ENCODE measurements around the gene SUB1.
"Not testable (repeated sequence)": the region's sequence is repeated elsewhere in the genome, so short reads cannot be mapped to it uniquely, and the experiment has no call there.

The SUB1 gene

DNA sequence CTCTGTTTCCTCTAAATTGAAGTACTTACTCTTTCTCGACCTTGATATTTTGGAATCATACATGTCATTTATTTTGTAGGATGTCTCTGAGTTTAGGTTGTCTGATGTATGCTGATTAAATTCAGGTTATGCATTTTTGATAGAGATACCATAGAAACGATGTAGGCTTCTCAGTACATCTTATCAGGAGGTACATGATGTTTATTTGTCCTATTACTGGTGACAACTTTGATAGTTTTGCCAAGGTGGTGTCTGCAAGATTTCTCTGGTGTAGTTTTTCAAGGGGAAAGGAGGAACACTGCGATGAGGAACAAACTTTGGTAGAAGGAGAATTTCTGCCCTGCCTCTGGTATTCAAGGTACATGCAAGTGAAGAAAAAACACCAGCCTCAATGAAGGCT lies 29.9 kb downstream of the SUB1 start:
- DNase-seq (ENCODE audit: low read depth, low spot score): no peak
- no peak for TF ChIP-seq POLR2AphosphoS5 (IDR thresholded peaks at IDR 0.05; ENCODE audit: borderline replicate concordance, low read depth, low read length)
- TF ChIP-seq EZH2 (IDR thresholded peaks at IDR 0.05): no peak
- TF ChIP-seq FOXP2 (optimal IDR thresholded peaks at IDR 0.05; ENCODE audit: control extremely low read depth, extremely low read length, insufficient read depth): no peak

DNA sequence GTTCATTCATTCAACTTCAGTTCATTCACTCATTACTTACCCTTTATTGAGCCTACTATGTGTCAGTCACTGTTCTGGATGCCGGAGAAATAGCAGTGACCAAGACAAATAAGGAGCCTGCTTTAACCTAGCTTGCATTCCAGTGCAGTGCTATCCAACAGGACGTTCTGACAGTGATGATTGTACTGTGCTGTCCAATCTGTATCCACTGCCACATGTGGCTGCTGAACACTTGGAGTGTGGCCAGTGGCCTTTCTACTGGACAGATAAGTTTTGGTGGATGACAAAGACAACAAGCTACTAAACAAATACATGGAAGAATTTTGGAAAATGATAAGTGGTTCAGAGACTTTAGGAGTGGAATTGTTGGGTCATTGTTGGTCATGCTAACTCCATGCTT lies 33.6 kb downstream of the SUB1 start:
- no peak for DNase-seq (ENCODE audit: low read depth, low spot score)
- H3K27ac ChIP-seq: no peak overlapping the region
- H3K36me3 ChIP-seq (ENCODE audit: insufficient read depth, low read length): no peaks in the 10 kb centered on the region
- no peaks in the 10 kb centered on the region for H3K9me3 ChIP-seq (ENCODE audit: low read depth, low read length)
- no peak overlapping the region for H3K4me3 ChIP-seq
- TF ChIP-seq EZH2 (IDR thresholded peaks at IDR 0.05) (no peak), FOXP2 (optimal IDR thresholded peaks at IDR 0.05; ENCODE audit: control extremely low read depth, extremely low read length, insufficient read depth) (no peak), POLR2AphosphoS5 (IDR thresholded peaks at IDR 0.05; ENCODE audit: borderline replicate concordance, low read depth, low read length) (no peak)
- H3K9ac ChIP-seq (ENCODE audit: insufficient read length): no peak overlapping the region

More for the DNA sequence above, 29.9 kb downstream of the SUB1 start:
- Histone ChIP-seq H3K36me3 (ENCODE audit: insufficient read depth, low read length) (no peaks in the 10 kb centered on the region), H3K4me3 (no peak overlapping the region), H3K9me3 (ENCODE audit: low read depth, low read length) (no peaks in the 10 kb centered on the region), H3K9ac (ENCODE audit: insufficient read length) (no peak overlapping the region), H3K27ac (no peak overlapping the region)

DNA sequence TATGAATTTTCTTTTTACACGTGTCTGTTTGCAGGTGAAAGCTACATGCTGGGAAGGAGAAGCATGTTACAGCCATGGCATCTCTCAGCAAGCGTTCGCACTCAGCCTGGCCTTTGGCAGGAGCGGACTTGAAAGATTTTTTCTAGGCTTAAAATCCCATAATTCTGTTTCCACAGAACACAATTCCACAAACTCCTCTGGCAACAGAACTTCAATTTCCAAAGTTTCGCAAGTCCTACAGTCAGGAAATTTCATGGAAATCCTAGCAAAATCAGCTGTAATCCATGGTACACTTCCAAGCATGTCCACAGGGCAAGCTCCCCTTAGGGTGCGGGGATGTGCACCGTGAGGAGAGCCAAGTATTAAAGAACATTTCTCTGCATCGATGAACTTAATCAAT lies 35.9 kb downstream of the SUB1 start:
- no peak overlapping the region for H3K4me3 ChIP-seq
- TF ChIP-seq FOXP2 (optimal IDR thresholded peaks at IDR 0.05; ENCODE audit: control extremely low read depth, extremely low read length, insufficient read depth): no peak
- TF ChIP-seq EZH2 (IDR thresholded peaks at IDR 0.05): no peak
- TF ChIP-seq POLR2AphosphoS5 (IDR thresholded peaks at IDR 0.05; ENCODE audit: borderline replicate concordance, low read depth, low read length): no peak
- no peak for DNase-seq (ENCODE audit: low read depth, low spot score)
- no peaks in the 10 kb centered on the region for H3K9me3 ChIP-seq (ENCODE audit: low read depth, low read length)
- no peak overlapping the region for H3K27ac ChIP-seq
- H3K36me3 ChIP-seq (ENCODE audit: insufficient read depth, low read length): no peaks in the 10 kb centered on the region
- no peak overlapping the region for H3K9ac ChIP-seq (ENCODE audit: insufficient read length)

DNA sequence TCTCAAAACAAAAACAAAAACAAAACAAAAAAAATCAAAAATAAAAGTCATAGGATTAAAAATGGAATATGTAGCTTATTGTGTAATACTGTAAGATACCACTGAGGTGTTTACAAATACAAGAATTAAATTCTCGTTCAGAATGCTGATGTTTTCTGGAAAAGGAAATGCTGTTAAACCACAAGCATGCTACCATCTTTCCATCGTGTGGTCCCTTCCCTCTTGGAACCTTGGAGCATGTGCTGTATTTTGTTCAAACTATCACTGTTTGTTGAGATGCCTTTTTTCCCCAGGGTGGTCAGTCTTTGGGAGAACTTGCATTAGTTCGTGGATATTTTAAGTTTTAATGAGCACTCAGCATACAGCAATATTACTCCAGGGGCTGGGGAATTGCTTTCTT lies 39.7 kb downstream of the SUB1 start:
- H3K36me3 ChIP-seq (ENCODE audit: insufficient read depth, low read length): no peaks in the 10 kb centered on the region
- H3K4me3 ChIP-seq: no peak overlapping the region
- no peaks in the 10 kb centered on the region for H3K9me3 ChIP-seq (ENCODE audit: low read depth, low read length)
- no peak overlapping the region for H3K9ac ChIP-seq (ENCODE audit: insufficient read length)
- no peak overlapping the region for H3K27ac ChIP-seq
- DNase-seq (ENCODE audit: low read depth, low spot score): no peak
- TF ChIP-seq EZH2 (IDR thresholded peaks at IDR 0.05): no peak
- TF ChIP-seq FOXP2 (optimal IDR thresholded peaks at IDR 0.05; ENCODE audit: control extremely low read depth, extremely low read length, insufficient read depth): no peak
- TF ChIP-seq POLR2AphosphoS5 (IDR thresholded peaks at IDR 0.05; ENCODE audit: borderline replicate concordance, low read depth, low read length): no peak

DNA sequence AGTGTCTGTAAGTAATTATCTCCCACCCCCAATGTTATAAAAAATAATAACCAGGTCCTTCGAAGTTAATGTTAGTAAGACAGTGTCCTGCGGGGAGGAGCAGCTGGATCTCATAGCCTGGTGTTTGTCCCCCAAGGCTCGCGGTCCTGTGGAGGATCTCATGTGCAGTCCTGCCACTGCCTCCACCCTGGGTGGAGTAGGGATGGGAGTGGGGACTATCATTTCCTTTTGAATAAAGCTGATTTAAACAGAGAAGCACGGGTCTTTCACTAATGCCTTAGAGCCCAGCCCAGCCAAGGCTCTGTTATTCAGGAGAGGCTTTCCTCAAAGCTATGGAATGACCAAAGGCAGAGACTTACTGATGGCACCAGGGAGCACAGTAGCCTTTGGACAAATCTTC lies 40.2 kb downstream of the SUB1 start:
- no peak overlapping the region for H3K27ac ChIP-seq
- no peak for DNase-seq (ENCODE audit: low read depth, low spot score)

DNA sequence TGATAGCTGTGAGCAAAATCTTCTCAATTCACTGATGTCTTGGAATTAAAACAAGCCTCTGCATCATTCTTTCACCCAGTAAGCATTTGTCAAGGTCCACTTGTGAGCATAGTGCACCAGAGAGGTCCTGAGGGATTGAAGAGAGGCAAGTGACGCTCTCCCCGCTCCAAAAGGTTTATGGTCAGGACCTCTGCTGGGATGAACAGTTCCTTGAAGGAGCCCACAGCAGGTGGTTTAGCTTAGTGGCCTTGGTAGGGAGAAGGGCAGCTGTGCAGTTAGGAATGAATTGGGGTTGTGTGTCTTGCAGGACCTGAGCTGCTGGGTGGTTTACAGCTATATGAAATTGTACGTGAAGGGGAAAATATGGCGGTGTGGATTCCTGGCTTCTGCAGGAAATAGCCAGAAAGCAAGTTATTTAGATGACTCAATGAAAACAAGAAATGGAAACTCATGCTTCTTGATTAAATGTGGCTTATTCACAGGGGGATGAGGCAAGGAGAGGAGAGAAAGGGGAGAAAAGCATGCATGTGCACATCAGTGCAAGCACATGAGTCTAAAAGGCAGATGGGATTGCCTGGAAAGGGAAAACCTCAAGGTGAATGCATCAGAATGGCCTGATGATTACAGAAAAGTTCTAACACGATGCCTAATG lies 42.0 kb downstream of the SUB1 start:
- Histone ChIP-seq H3K4me3 (no peak overlapping the region), H3K27ac (no peak overlapping the region), H3K9me3 (ENCODE audit: low read depth, low read length) (no peaks in the 10 kb centered on the region), H3K9ac (ENCODE audit: insufficient read length) (no peak overlapping the region), H3K36me3 (ENCODE audit: insufficient read depth, low read length) (no peaks in the 10 kb centered on the region)
- TF ChIP-seq EZH2 (IDR thresholded peaks at IDR 0.05) (no peak), FOXP2 (optimal IDR thresholded peaks at IDR 0.05; ENCODE audit: control extremely low read depth, extremely low read length, insufficient read depth) (no peak), POLR2AphosphoS5 (IDR thresholded peaks at IDR 0.05; ENCODE audit: borderline replicate concordance, low read depth, low read length) (no peak)
- DNase-seq (ENCODE audit: low read depth, low spot score): no peak

More for the DNA sequence above, 40.2 kb downstream of the SUB1 start:
- TF ChIP-seq FOXP2 (optimal IDR thresholded peaks at IDR 0.05; ENCODE audit: control extremely low read depth, extremely low read length, insufficient read depth): no peak
- no peak for TF ChIP-seq POLR2AphosphoS5 (IDR thresholded peaks at IDR 0.05; ENCODE audit: borderline replicate concordance, low read depth, low read length)
- no peak for TF ChIP-seq EZH2 (IDR thresholded peaks at IDR 0.05)
- H3K36me3 ChIP-seq (ENCODE audit: insufficient read depth, low read length): no peaks in the 10 kb centered on the region
- H3K9ac ChIP-seq (ENCODE audit: insufficient read length): no peak overlapping the region
- no peaks in the 10 kb centered on the region for H3K9me3 ChIP-seq (ENCODE audit: low read depth, low read length)
- H3K4me3 ChIP-seq: no peak overlapping the region

DNA sequence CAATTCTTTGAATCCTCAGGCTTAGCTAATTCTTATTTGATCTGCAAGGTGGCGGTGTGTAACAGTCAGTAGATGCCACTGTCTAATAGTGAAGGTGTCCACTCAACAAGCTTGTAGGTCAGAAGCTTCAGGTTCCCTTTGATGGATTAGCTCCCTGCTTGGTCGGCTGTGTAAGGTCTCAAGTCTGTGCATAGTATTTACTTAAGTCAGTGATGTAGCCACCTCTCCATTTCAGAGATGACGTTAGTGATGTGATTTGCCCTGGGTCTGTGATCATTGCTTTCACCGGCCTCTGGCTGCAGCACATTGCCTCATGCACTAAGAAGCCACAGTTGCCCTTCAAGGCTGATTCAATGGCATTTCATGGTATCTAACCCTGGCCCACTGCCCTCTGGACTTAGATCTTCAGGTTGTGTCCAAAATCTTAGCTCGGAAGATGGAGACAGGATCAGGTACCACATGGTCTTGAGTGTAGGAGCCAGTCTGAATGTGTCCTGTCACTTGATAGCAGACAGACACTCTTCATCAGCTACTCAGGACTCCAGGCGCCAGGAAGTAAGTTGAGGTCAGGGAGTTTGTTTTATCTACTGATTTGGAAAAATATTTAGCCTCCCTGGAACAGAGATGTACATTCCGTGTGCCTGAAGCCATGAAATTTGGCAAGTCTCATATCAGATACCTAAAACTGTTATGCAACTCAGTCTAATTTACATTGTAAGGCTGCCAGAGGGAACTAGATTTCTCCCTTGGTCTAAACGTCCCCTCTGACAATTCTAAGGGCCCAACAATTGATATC lies 42.9 kb downstream of the SUB1 start:
- no peak for TF ChIP-seq POLR2AphosphoS5 (IDR thresholded peaks at IDR 0.05; ENCODE audit: borderline replicate concordance, low read depth, low read length)
- TF ChIP-seq FOXP2 (optimal IDR thresholded peaks at IDR 0.05; ENCODE audit: control extremely low read depth, extremely low read length, insufficient read depth): no peak
- no peak for TF ChIP-seq EZH2 (IDR thresholded peaks at IDR 0.05)
- no peak overlapping the region for H3K9ac ChIP-seq (ENCODE audit: insufficient read length)
- H3K9me3 ChIP-seq (ENCODE audit: low read depth, low read length): no peaks in the 10 kb centered on the region
- H3K27ac ChIP-seq: no peak overlapping the region
- DNase-seq (ENCODE audit: low read depth, low spot score): no peak
- H3K4me3 ChIP-seq: no peak overlapping the region
- H3K36me3 ChIP-seq (ENCODE audit: insufficient read depth, low read length): no peaks in the 10 kb centered on the region

DNA sequence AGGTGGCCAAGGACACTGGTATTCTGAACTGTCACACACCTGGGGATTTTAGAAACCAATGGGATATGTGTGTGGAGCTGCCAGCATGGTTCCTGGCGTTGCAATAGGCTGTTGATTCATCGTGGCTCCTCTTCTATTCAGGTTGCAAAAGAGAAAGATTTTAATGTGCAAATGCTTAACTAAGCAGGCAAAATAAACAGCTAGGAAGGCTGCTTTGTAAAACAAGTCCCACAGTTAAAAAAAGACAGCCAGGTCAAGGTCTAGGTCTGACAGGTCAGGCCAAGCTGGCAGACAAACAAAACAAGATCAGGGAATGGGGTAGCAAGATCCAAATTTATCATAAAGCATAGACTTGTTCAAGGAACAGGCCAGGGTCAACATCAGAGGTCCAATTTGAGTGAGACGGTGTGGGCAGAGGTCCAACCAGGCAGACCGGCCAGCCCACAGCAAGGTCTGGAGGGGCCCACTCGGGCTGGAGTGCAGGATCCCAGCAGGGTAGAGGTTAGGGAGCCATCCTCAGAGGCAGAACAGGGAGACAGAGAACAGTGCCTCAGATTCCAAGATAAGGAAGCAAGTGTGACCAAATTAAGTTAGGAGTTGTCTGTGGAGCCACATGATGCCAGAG lies 45.6 kb downstream of the SUB1 start:
- Histone ChIP-seq H3K27ac (no peak overlapping the region), H3K9ac (ENCODE audit: insufficient read length) (no peak overlapping the region), H3K36me3 (ENCODE audit: insufficient read depth, low read length) (no peaks in the 10 kb centered on the region), H3K9me3 (ENCODE audit: low read depth, low read length) (no peaks in the 10 kb centered on the region), H3K4me3 (no peak overlapping the region)
- TF ChIP-seq EZH2 (IDR thresholded peaks at IDR 0.05) (no peak), POLR2AphosphoS5 (IDR thresholded peaks at IDR 0.05; ENCODE audit: borderline replicate concordance, low read depth, low read length) (no peak), FOXP2 (optimal IDR thresholded peaks at IDR 0.05; ENCODE audit: control extremely low read depth, extremely low read length, insufficient read depth) (no peak)
- DNase-seq (ENCODE audit: low read depth, low spot score): no peak

DNA sequence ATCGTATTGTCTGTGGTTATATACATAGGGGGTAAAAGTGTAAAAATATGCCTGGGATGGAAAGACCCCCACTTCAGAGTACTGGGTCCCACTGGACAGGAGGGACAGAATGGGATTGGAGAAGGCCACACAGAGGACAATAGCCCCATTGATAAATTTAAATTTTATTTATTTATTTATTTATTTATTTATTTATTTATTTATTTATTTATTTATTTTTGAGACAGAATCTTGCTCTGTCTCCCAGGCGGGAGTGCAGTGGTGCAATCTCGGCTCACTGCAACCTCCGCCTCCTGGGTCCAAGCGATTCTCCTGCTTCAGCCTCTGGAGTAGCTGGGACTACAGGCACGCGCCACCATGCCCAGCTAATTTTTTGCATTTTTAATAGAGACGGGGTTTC lies 47.7 kb downstream of the SUB1 start:
- H3K4me3 ChIP-seq; H3K36me3 ChIP-seq (ENCODE audit: insufficient read depth, low read length); H3K9ac ChIP-seq (ENCODE audit: insufficient read length); DNase-seq (ENCODE audit: low read depth, low spot score); H3K9me3 ChIP-seq (ENCODE audit: low read depth, low read length); H3K27ac ChIP-seq: not testable (repeated sequence)
